Fibroblast of lung (primary cell): Measurements from ENCODE around the gene TP53I11.

ENCODE experiments used
- EZH2 ChIP-seq: IDR thresholded peaks from 2 replicates; pipeline ENCODE4 v1.5.1; 2012; ENCODE audit warnings: low read length, control low read depth, mild to moderate bottlenecking; ENCODE audit errors: missing control alignments
- TF ChIP-seq, protein P1 (sequence below), 2 donors: IDR thresholded peaks in 1 of 2; conservative IDR thresholded peaks in 1 of 2; 1 replicate in 1 of 2; 2 replicates in 1 of 2; pipeline ENCODE4 v1.5.1; 2011 to 2012; ENCODE audit warnings: low read length in 2 of 2, control low read depth in 1 of 2, inconsistent platforms in 1 of 2, low read depth in 1 of 2, mild to moderate bottlenecking in 1 of 2

DNA sequence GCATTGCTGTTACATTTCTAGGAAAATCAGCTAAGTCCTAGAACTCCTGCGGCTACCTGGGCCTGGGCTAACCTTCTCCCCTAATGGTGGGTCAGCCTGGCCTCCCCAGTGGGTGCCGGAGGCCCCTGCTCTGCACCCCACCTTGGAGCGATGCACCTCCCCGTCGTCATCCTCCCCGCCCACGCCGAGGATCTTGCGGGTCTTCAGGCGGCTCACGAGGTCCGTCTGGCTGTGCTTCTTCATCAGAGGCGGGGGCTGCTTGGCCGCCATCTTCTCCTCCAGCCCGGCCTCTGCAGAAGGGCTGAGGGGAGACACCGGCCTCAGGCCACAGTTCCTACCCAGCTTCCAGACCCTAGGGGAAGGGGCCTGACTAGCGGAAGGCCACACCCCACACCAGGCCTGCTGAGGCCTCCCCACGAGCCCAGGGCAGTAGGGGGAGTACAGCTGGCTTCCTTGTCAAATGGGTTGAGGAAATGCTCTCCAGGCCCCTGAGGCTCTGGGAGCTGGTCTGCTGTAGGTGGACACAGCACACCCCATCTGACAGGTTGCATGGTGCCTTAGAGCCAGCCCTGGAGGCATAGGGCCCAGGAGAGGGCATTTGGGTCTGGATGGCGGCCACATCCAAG is 12.5 kb downstream of the TP53I11 start:
- TF ChIP-seq, protein P1, sequence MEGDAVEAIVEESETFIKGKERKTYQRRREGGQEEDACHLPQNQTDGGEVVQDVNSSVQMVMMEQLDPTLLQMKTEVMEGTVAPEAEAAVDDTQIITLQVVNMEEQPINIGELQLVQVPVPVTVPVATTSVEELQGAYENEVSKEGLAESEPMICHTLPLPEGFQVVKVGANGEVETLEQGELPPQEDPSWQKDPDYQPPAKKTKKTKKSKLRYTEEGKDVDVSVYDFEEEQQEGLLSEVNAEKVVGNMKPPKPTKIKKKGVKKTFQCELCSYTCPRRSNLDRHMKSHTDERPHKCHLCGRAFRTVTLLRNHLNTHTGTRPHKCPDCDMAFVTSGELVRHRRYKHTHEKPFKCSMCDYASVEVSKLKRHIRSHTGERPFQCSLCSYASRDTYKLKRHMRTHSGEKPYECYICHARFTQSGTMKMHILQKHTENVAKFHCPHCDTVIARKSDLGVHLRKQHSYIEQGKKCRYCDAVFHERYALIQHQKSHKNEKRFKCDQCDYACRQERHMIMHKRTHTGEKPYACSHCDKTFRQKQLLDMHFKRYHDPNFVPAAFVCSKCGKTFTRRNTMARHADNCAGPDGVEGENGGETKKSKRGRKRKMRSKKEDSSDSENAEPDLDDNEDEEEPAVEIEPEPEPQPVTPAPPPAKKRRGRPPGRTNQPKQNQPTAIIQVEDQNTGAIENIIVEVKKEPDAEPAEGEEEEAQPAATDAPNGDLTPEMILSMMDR (conservative IDR thresholded peaks at IDR 0.05 in 1 of 2, IDR thresholded peaks at IDR 0.05 in 1 of 2; ENCODE audit: low read depth in 1 of 2, low read length in 2 of 2) = no peak
- no peak for TF ChIP-seq EZH2
